ENCODE data around the gene DTX1. TPM values are rescaled to one million over a fixed set of nuclear protein-coding genes. Genes with fewer than 3 reads are reported as not detected.

DTX1 gene
- total and polyA plus RNA-seq, 7 experiments from 2014 or later = 0.80 to 15.8 (median 4.5) TPM; not detected in 1

- DNase-seq (no peak), ATAC-seq (no peak)
- H3K4me1 ChIP-seq (ENCODE audit: control insufficient read depth in 2 of 2, insufficient read depth in 2 of 2, low read length in 2 of 2) = peaks cover 21 to 55% of the 10 kb centered on the region in 2 donors
- no peak overlapping the region for H3K27ac ChIP-seq (ENCODE audit: low read depth, low read length)
- intact Hi-C loops (cut with micrococcal nuclease) = no loop called here
- no peaks in the 10 kb centered on the region for H3K27me3 Mint-ChIP-seq
- POLR2A ChIA-PET = interaction anchor here (1.2 kb wide), 1 partner anchor 24 kb away, joined by 3 read pairs; no protein-coding TSS in a partner anchor
- H3K36me3 Mint-ChIP-seq = peaks cover 0 to 15% (median 0%) of the 10 kb centered on the region in 5 donors
- peak overlapping the region in 1 of 10 donors; percentile 38 for H3K4me3 Mint-ChIP-seq
- no peak overlapping the region for H3K4me3 ChIP-seq (ENCODE audit: low read length)
- H3K27me3 ChIP-seq (ENCODE audit: control insufficient read depth in 2 of 2, insufficient read depth in 2 of 2, low read length in 2 of 2) = no peaks in the 10 kb centered on the region
- H3K9me3 Mint-ChIP-seq = peaks cover 0 to 2% (median 0%) of the 10 kb centered on the region in 11 donors
- H3K4me1 Mint-ChIP-seq = peaks cover 12 to 73% (median 66%) of the 10 kb centered on the region in 7 donors
- CTCF ChIA-PET = interaction anchor here (1.6 kb wide), 1 partner anchor 42 kb away, joined by 3 read pairs; no protein-coding TSS in a partner anchor
- H3K36me3 ChIP-seq (ENCODE audit: control insufficient read depth in 2 of 3, insufficient read depth in 3 of 3, low read length in 3 of 3) = peaks cover 0 to 24% (median 0%) of the 10 kb centered on the region in 3 experiments
- peak overlapping the region in 3 of 9 donors; percentile 31 to 71 (median 41) for H3K27ac Mint-ChIP-seq
- H3K9me3 ChIP-seq (ENCODE audit: control insufficient read depth in 2 of 3, low read length in 3 of 3) = no peaks in the 10 kb centered on the region
Observed at GRCh38 chr12:113093409-113094101, 37.0 kb downstream of the DTX1 start.

GRCh38 chr12:113094738-113095137 lies 38.2 kb downstream of the DTX1 start:
- intact Hi-C loops (cut with micrococcal nuclease) = loop anchor here in 1 of 2 donors (5.0 kb wide), 1 partner anchor 102 kb away; no protein-coding TSS in a partner anchor
- Histone ChIP-seq H3K27me3 (ENCODE audit: control insufficient read depth in 2 of 2, insufficient read depth in 2 of 2, low read length in 2 of 2) (no peaks in the 10 kb centered on the region), H3K27ac (ENCODE audit: low read depth, low read length) (no peak overlapping the region), H3K36me3 (ENCODE audit: control insufficient read depth in 2 of 3, insufficient read depth in 3 of 3, low read length in 3 of 3) (peaks cover 0 to 24% (median 0%) of the 10 kb centered on the region in 3 experiments), H3K4me3 (ENCODE audit: low read length) (no peak overlapping the region), H3K9me3 (ENCODE audit: control insufficient read depth in 2 of 3, low read length in 3 of 3) (no peaks in the 10 kb centered on the region), H3K4me1 (ENCODE audit: control insufficient read depth in 2 of 2, insufficient read depth in 2 of 2, low read length in 2 of 2) (peaks cover 10 to 48% of the 10 kb centered on the region in 2 donors)
- no peak overlapping the region for H3K27ac Mint-ChIP-seq
- ATAC-seq (no peak), DNase-seq (no peak)
- POLR2A ChIA-PET = interaction anchor here (1.2 kb wide), 1 partner anchor 25 kb away, joined by 3 read pairs; no protein-coding TSS in a partner anchor
- no peak overlapping the region for H3K4me3 Mint-ChIP-seq
- H3K36me3 Mint-ChIP-seq = peaks cover 0 to 15% (median 0%) of the 10 kb centered on the region in 5 donors
- H3K9me3 Mint-ChIP-seq = peaks cover 0 to 2% (median 0%) of the 10 kb centered on the region in 11 donors
- H3K27me3 Mint-ChIP-seq = no peaks in the 10 kb centered on the region
- peaks cover 2 to 70% (median 61%) of the 10 kb centered on the region in 7 donors for H3K4me1 Mint-ChIP-seq
- CTCF ChIA-PET = interaction anchor here (1.6 kb wide), 1 partner anchor 43 kb away, joined by 3 read pairs; no protein-coding TSS in a partner anchor

GRCh38 chr12:113095405-113095804 lies 38.9 kb downstream of the DTX1 start:
- peaks cover 4 to 42% of the 10 kb centered on the region in 2 donors for H3K4me1 ChIP-seq (ENCODE audit: control insufficient read depth in 2 of 2, insufficient read depth in 2 of 2, low read length in 2 of 2)
- CTCF ChIA-PET = interaction anchor here (0.6 to 6.4 kb wide), 3 partner anchors 44 to 112 kb away, joined by 3 to 73 read pairs (median 3); no protein-coding TSS in a partner anchor
- H3K9me3 ChIP-seq (ENCODE audit: control insufficient read depth in 2 of 3, low read length in 3 of 3) = no peaks in the 10 kb centered on the region
- Mint-ChIP-seq H3K9me3 (peaks cover 0 to 2% (median 0%) of the 10 kb centered on the region in 11 donors), H3K27me3 (no peaks in the 10 kb centered on the region), H3K36me3 (peaks cover 0 to 15% (median 0%) of the 10 kb centered on the region in 5 donors), H3K27ac (peak overlapping the region in 8 of 9 donors; percentile 6 to 77 (median 62)), H3K4me3 (no peak overlapping the region), H3K4me1 (peaks cover 0 to 65% (median 54%) of the 10 kb centered on the region in 7 donors)
- POLR2A ChIA-PET = interaction anchor here (0.6 kb wide), 1 partner anchor 128 kb away, joined by 4 read pairs; no protein-coding TSS in a partner anchor
- no peak overlapping the region for H3K27ac ChIP-seq (ENCODE audit: low read depth, low read length)
- H3K27me3 ChIP-seq (ENCODE audit: control insufficient read depth in 2 of 2, insufficient read depth in 2 of 2, low read length in 2 of 2) = no peaks in the 10 kb centered on the region
- H3K4me3 ChIP-seq (ENCODE audit: low read length) = no peak overlapping the region
- intact Hi-C loops (cut with micrococcal nuclease) = loop anchor here in 1 of 2 donors (5.0 kb wide), 1 partner anchor 103 kb away; no protein-coding TSS in a partner anchor
- H3K36me3 ChIP-seq (ENCODE audit: control insufficient read depth in 2 of 3, insufficient read depth in 3 of 3, low read length in 3 of 3) = peaks cover 0 to 24% (median 0%) of the 10 kb centered on the region in 3 experiments
- ATAC-seq = no peak
- no peak for DNase-seq

GRCh38 chr12:113096675-113097461 lies 40.3 kb downstream of the DTX1 start:
- Mint-ChIP-seq H3K4me3 (no peak overlapping the region), H3K36me3 (peaks cover 0 to 12% (median 0%) of the 10 kb centered on the region in 5 donors), H3K27ac (peak overlapping the region in 3 of 9 donors; percentile 2 to 76 (median 10)), H3K27me3 (no peaks in the 10 kb centered on the region), H3K4me1 (peaks cover 0 to 50% (median 40%) of the 10 kb centered on the region in 7 donors), H3K9me3 (no peaks in the 10 kb centered on the region)
- no peaks in the 10 kb centered on the region for H3K9me3 ChIP-seq (ENCODE audit: control insufficient read depth in 2 of 3, low read length in 3 of 3)
- no peak overlapping the region for H3K27ac ChIP-seq (ENCODE audit: low read depth, low read length)
- peaks cover 0 to 24% (median 0%) of the 10 kb centered on the region in 3 experiments for H3K36me3 ChIP-seq (ENCODE audit: control insufficient read depth in 2 of 3, insufficient read depth in 3 of 3, low read length in 3 of 3)
- POLR2A ChIA-PET = no interaction called here
- DNase-seq (no peak), ATAC-seq (no peak)
- H3K27me3 ChIP-seq (ENCODE audit: control insufficient read depth in 2 of 2, insufficient read depth in 2 of 2, low read length in 2 of 2) = no peaks in the 10 kb centered on the region
- intact Hi-C loops (cut with micrococcal nuclease) = loop anchor here in 1 of 2 donors (5.0 kb wide), 1 partner anchor 105 kb away; no protein-coding TSS in a partner anchor
- CTCF ChIA-PET = interaction anchor here (3.1 to 6.4 kb wide), 2 partner anchors 45 to 78 kb away, joined by 12 to 73 read pairs; no protein-coding TSS in a partner anchor
- H3K4me3 ChIP-seq (ENCODE audit: low read length) = no peak overlapping the region
- peaks cover 0 to 27% of the 10 kb centered on the region in 2 donors for H3K4me1 ChIP-seq (ENCODE audit: control insufficient read depth in 2 of 2, insufficient read depth in 2 of 2, low read length in 2 of 2)

GRCh38 chr12:113097716-113098440 lies 41.3 kb downstream of the DTX1 start:
- intact Hi-C loops (cut with micrococcal nuclease) = loop anchor here (1.0 to 5.0 kb wide), 6 partner anchors 50 to 198 kb away; no protein-coding TSS in a partner anchor
- ATAC-seq (no peak), DNase-seq (no peak)
- ChIA-PET CTCF (interaction anchor here (0.6 to 6.4 kb wide), 11 partner anchors 8 to 1621 kb away, joined by 3 to 73 read pairs (median 5); no protein-coding TSS in a partner anchor), POLR2A (no interaction called here)
- Histone ChIP-seq H3K4me3 (ENCODE audit: low read length) (no peak overlapping the region), H3K4me1 (ENCODE audit: control insufficient read depth in 2 of 2, insufficient read depth in 2 of 2, low read length in 2 of 2) (peaks cover 0 to 17% of the 10 kb centered on the region in 2 donors), H3K9me3 (ENCODE audit: control insufficient read depth in 2 of 3, low read length in 3 of 3) (no peaks in the 10 kb centered on the region), H3K36me3 (ENCODE audit: control insufficient read depth in 2 of 3, insufficient read depth in 3 of 3, low read length in 3 of 3) (peaks cover 0 to 24% (median 0%) of the 10 kb centered on the region in 3 experiments), H3K27ac (ENCODE audit: low read depth, low read length) (peak overlapping the region; percentile 34), H3K27me3 (ENCODE audit: control insufficient read depth in 2 of 2, insufficient read depth in 2 of 2, low read length in 2 of 2) (no peaks in the 10 kb centered on the region)
- Mint-ChIP-seq H3K9me3 (peaks cover 0 to 1% (median 0%) of the 10 kb centered on the region in 11 donors), H3K36me3 (peaks cover 0 to 11% (median 0%) of the 10 kb centered on the region in 5 donors), H3K27ac (peak overlapping the region in 8 of 9 donors; percentile 31 to 92 (median 72)), H3K27me3 (no peaks in the 10 kb centered on the region), H3K4me1 (peaks cover 0 to 44% (median 34%) of the 10 kb centered on the region in 7 donors), H3K4me3 (no peak overlapping the region)
